ENCODE results near the gene OVAAL.
A peak's percentile ranks its signal among the peaks of the same experiment; 100 is the strongest.

The OVAAL gene

DNA sequence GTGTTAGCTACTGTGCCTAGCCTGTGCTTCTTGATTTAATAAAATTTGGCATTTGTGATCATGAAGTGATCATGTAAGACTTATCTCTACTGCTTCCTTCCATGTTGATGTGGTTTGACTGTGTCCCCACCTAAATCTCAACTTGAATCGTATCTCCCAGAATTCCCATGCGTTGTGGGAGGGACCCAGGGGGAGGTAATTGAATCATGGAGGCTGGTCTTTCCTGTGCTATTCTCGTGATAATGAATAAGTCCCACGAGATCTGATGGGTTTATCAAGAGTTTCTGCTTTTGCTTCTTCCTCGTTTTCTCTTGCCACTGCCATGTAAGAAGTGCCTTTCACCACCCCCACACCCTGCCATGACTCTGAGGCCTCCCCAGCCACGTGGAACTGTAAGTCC lies at the start of gene OVAAL:
TSS of gene OVAAL (plus strand) at position 301 of the 400 bp plus-strand sequence.
- no peak for DNase-seq (ENCODE audit: low read depth, low spot score)

DNA sequence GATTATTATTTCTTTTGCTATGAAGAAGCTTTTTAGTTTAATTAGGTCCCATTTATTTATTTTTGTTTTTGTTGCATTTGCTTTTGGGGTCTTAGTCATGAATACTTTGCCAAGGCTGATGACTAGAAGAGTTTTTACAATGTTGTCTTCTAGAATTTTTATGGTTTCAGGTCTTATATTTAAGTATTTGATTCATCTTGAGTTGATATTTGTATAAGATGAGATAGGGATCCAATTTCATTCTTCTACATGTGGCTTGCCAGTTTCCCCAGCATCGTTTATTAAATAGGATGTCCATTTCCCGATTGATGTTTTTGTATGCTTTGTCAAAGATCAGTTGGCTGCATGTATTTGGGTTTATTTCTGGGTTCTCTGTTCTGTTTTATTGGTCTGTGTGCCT lies 47.9 kb upstream of the OVAAL start:
- no peak for DNase-seq (ENCODE audit: low read depth, low spot score)

DNA sequence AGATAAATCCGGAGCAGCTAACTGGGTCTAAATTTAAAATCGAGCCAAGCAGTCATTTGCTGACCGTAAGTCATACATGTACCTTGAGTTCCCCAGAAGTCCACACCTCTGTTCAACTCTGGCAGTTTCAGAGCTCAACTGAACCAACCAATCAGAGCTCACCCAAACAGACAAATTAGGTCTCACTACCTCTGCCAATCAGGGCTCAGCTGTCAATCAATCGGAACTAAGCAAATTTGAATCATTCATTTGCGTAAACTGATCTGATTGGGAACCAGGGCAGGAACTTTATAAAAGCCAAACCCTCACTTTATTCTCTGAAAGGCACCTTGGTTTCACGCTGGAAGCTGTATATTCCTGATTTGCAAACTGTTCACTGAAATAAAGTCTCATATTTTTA lies 45.2 kb upstream of the OVAAL start:
- no peak for DNase-seq (ENCODE audit: low read depth, low spot score)

DNA sequence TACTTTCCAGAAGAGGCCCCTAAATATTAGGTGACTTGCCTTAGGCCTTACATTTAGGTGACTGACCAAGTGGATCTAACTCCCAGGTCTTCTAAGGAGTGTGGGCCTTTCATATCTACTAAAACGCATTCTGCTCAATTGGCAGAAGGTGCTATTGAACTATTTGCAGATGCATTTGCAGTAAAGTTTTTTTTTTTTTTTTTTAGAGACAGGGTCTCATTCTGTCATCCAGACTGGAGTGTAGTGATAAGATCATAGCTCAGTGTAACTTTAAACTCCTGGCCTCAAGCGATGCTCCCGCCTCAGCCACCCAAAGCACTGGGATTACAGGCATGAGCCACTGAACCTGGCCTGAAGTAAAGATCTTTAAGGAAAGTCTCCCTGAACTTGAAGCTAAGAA lies 43.4 kb upstream of the OVAAL start:
- peak; percentile 31 for DNase-seq (ENCODE audit: low read depth, low spot score)

DNA sequence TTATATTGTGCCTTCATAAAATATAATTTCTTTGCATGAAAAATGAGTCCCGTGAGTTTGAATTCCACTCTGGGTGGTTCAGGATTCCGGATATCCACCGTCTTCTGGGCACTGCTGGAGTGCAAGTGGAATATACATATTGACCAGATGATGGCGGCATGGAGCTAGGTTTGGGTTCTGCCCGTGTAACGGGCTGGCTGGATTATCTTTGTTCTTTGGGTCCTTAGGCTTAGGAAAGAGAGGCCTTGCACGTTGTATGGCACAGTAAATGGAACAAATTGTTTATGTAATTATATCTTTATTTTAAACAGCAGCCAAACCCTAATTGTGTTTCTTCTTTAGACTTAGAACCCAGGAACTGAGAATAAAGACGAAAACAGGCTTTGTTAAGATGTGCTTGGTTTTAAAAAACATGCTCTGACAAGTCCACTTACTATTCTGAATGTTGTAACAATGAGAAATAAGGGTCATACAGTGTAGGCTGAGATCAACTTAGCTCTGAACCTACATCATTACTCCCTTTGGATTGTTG lies 42.8 kb upstream of the OVAAL start:
- peak; percentile 83 for DNase-seq (ENCODE audit: low read depth, low spot score)

DNA sequence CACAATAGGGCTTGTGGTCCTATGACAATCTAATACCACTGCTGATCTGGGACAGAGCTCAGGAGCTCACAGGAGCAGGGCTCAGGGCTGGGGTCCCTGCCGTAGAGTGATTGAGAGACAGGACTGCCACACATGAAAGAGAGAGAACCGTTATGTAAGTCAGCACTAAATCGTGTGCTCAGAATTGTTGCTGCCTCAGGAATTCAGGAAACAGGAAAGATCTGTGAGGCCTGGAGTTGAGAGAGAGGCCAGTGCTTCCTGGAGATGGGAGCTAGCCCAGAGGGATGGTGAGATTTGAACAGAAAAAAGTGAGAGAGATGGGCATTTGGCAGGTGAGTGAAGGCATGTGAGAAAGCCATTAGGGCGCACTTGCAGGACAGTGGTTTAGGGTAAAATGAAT lies 38.9 kb upstream of the OVAAL start:
- no peak for DNase-seq (ENCODE audit: low read depth, low spot score)

DNA sequence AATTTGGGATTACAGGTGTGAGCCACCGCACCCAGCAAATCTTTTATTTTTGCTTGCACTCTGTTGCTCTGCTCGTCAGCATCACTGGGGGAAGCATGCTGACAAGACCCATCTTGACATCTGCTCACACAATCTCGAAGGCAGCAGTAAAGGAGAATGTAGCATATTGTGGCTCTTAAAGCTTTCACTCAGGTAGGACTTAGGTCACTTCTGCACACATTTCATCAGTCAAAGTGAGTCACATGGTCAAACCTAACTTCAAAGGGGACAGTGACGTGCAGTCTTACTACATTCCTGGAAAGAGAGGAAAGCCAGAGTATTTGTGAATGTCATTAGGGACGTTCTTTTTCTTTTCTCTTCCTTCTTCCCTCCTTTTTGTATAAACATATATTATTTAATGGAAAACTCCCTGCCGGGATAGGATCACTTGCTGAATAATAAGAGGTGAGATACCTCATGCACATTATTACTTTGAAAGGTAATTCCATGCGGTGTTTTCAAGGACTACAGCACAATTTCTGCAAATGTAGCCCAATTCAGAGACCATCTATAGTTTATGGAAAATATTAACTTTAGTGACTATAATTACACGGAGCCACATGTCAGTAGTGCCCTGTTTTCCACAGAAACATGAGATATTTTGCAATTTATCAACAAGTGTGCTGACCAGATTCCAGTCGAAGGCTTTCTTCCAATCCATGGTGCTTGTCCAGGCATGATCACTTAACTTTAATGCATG lies 37.1 kb upstream of the OVAAL start:
- DNase-seq (ENCODE audit: low read depth, low spot score), result peak; percentile 29

DNA sequence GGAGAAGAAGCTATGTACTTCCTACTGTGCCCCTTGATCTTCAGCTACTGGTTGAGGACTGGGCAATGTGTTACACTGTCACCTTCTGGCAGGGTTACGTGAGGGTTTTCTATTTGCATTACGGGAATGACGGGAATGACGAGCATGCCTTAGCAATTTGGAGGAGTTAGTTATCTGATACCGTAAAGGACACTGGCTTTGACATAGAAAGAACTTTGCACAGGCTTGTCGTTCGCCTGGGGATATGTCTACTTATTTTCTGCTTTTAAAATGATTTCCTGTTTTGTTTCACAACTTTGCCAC lies 36.6 kb upstream of the OVAAL start:
- DNase-seq (ENCODE audit: low read depth, low spot score), result peak; percentile 58

DNA sequence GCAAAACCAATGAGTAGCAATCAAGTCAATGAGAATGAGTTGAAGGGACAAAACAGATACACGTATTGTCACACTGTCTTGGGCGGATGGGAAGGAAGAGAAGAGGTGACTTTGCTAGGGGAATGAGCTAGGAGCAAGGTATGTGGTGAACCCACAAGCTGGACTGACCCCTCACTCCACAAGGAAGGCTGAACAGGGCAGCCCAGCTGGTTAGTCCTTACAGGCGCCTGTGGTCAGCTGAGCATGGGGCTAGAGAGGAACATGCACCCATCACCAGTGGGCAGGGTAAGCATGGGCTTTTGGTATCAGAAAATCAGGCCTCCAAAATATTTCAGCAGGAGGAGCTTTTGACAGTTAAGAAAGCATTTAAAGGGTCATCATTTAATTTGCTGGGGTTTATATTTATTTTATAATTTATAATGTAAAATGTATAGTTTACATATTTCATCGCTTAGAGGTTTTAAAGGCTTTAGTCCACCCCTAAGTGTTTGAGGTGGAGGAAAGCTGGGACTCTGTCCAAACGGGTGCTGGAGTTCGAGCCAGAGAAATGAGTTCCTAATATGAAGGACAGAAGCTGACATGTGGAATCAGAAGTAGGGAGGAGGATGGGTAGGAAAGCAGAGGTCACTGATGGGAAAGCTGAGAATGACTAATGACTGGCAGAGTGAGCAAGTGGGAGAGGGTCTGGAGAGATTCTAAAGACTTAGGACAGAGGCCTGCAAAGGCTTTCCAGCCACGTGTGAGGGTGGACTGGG lies 34.4 kb upstream of the OVAAL start:
- DNase-seq (ENCODE audit: low read depth, low spot score), result no peak

DNA sequence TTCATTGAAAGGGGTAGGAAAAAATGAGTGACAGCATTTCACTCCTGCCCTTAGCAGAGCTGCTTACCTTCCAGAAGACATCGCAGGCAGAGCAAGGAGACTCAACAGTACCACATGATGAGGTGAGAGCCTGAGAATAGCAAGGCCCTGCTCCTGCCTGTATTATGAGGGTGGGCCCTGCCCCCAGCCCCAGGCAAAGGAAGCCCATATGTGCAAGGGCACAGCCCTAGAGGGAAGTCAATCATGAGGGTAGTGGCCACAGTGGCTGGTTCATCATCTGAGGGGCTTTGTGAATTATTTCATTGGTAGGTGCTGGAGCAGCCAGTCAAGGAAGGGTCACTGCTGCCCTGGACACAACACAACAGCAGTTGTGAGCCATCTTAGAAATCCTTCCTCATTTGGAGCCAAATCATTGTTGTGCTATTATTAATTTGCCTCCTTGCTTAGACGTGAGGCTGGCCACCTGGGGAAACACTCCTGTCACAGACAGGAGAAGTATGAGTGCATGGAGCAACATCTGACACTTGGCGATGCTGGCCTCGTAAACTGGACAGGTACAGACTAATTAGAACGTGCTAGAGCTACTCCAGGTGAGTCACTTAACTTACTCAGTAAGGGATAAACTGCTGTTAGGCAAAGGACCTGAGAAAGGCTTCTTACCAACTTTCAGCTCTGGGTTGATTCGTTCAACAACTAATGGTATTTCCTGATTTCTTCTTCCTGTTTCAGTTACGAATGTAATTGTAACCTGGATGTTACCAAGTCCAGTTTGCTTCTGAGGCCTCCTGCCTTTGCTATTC lies 33.6 kb upstream of the OVAAL start:
- no peak for DNase-seq (ENCODE audit: low read depth, low spot score)

DNA sequence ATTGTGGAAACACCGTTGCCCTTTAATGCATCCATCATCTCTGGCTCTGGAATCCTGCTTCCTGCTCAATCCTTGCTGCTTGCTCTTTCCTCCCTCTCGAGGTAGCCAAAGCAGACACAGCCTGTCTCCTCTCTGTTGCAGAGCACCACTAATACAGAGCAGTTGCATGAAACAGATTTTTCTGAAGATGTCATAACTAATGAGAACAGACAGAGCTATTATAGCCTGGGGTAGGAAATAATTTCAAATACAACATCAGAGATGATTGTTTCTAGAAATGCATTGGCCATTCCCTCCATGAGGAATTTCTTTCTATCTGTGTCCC lies 33.1 kb upstream of the OVAAL start:
- DNase-seq (ENCODE audit: low read depth, low spot score), result no peak

DNA sequence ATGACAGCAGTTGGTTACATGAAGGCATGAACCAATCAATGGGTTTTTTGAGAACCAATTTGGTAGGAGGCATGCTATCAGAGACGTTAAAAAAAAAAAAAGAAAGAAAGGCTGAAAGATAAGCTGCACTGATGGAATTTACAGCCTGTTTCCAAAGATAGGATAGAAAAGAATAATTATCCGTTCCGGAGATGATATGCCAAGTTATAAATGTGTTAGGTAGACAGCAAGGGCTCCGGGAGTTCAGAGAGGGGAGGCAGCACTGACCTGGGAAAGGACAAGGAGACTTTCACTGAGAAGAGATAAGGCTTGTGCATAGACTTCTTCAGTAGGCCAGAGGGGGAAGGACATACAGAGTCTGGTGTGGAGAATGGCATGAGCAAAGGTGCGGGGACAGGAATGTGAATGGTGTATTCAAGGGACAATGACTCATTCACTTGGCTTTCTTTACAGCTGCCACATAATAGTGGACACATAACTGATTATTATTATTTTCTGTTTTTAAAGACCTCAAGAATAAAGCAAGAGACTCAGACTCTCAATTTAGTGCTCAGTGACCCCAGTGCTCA lies 31.6 kb upstream of the OVAAL start:
- no peak for DNase-seq (ENCODE audit: low read depth, low spot score)

DNA sequence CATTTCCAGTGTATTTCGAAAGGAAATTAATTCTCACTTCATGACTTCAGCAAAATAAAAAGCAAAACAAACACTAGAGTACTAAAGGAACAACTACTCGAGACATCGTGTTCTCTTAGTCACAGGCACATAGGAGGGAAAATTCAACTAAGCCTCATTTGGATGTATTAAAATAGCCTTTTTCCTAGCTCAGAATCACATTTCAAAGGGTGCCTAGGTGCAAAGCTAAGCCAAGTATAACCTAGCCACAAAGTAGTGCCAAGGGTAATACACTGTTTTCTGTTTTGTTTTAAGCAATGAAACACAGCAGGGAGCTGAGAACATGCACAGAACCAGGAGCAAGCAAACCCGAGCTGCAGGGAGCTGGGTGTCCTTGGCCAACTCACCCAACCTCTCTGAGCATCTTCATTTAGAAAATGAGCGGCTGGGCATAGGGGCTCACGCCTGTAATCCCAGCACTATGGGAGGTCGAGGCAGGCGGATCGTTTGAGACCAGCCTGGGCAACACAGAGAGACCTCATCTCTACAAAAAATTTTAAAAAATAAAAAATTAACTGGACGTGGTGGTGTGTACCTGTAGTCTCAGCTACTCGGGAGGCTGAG lies 29.8 kb upstream of the OVAAL start:
- DNase-seq (ENCODE audit: low read depth, low spot score), result no peak

DNA sequence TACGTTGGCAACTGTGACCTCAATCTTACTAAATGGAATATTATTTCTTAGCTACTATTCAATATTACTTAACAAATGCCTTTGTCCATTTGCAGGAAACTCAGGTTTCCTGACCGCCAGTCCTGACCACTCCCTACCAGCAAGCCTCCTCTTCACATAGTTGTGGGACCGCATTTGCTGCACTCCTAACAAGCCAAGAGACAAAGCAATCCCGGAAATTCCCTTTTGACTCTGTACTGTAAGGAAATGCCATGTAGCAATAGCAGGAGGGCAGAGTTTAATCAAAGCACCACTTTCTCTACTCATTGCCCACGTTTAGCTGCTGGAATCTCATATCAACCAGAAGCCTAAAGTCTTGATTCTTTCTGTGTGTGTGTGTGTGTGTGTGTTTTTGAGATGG lies 28.3 kb upstream of the OVAAL start:
- no peak for DNase-seq (ENCODE audit: low read depth, low spot score)

DNA sequence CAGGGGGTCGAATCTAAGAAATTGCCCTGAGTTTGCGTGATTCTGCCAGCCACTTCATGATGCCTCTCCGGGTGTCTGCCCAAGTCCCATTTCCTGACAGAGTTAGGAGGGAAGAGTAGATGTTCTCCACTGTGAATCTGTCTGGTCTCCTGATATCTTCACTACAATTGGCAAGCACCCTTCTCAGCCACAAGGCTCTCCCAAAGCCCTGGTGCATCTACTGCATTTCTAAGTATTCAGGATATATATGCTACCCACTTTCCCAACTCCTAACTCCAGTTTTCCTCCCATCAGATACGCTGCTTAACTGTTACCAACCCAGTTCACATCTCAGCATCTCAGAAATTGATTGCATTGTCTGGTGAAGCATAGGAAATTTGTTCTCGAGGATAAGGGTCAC lies 25.9 kb upstream of the OVAAL start:
- no peak for DNase-seq (ENCODE audit: low read depth, low spot score)

DNA sequence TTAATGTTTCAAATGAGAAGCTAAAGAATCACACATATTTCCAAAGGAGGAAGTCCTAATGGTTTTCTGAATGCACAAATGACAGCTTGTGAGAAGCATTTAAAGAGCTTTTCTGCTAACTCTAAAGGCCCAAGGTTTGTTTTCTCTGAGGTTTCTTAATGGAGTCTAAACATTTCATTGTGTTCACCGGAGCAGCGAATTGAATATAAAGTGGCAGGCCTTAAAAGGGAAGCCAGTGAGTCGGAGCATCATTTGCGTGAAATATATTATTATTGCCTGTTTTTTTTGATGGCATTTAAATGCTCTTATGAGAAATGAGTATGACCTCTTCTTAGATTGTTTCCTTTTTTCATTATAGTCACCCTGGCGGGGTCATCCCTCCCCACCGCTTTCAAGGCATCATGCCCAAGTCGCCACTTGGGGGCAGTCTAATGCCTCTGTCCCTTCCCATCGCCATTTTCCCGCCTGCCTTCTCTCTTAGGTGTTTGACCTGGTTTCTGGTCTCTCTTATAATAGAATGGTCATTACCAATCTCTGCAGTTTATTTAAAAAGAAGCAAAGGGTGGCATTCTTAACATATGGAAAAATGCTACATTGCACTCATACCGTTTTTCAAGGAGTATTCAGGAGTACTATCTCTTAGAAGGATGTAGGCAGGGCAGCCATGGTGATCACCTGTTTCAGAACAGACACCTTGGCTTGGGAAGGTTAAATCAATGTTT lies 25.3 kb upstream of the OVAAL start:
- DNase-seq (ENCODE audit: low read depth, low spot score), result peak; percentile 75

DNA sequence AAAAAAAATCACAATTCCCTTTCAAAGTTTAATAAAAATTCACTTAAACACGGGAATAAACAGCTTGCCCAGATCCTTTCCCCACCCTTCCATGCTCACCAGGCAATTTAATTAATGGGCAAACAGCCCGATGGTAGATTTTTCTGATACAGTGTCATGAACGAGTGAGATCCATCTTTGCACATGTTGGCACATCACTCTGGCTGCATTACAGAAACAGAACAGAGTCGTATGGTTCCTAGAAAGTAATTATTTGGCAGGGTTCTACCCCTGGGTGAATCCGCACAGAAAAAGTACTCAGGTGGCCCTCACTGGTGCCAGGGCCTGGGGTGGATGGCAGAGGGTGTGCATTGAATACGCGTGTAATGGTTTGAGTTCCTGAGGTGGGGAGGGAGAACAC lies 24.6 kb upstream of the OVAAL start:
- no peak for DNase-seq (ENCODE audit: low read depth, low spot score)

DNA sequence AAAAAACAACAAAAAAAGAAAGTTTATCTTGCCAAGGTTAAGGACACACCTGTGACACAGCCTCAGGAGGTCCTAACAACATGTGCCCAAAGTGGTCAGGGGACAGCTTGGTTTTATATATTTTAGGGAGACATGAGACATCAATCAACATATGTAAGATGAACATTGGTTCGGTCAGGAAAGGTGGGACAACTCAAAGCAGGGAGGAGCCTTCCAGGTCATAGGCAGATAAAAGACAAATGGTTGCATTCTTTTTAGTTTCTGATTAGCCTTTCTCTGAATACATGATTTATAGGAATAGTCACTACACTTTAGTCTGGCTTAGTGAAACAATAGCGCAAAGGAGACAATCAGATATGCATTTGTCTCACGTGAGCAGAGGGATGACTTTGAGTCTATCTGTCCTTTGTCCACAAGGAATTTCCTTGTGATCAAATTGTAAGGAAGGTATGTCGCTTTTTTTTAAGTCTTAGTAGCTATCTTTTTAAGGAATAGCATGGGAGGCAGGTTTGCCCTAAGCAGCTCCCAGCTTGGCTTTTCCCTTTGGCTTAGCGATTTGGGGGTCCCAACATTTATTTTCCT lies 23.3 kb upstream of the OVAAL start:
- DNase-seq (ENCODE audit: low read depth, low spot score), result no peak

DNA sequence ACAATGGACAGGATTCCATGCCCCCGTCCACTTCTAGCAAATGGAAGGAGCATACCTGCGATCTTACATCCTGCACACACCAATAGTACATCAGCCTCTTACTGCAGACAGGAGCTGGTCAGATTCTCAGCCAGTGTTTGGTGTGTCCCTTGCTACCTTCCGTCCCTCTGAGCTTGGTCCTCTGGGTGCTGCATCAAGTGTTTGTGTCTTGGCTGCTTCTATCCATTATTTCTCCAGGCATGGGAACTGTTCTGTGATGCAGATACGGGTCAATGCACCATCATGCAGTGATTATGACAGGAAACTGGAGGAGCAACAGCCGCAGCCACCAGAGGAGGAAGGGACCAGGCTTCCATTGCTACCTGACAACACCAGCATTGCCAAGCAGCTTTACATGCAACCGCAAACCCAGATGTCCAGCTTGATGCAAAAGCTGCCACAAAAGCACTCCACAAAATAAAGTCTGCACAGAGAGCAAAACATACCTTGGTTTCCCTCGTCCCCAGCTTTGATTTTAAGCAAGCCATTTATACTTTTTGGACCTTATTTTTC lies 21.9 kb upstream of the OVAAL start:
- no peak for DNase-seq (ENCODE audit: low read depth, low spot score)

DNA sequence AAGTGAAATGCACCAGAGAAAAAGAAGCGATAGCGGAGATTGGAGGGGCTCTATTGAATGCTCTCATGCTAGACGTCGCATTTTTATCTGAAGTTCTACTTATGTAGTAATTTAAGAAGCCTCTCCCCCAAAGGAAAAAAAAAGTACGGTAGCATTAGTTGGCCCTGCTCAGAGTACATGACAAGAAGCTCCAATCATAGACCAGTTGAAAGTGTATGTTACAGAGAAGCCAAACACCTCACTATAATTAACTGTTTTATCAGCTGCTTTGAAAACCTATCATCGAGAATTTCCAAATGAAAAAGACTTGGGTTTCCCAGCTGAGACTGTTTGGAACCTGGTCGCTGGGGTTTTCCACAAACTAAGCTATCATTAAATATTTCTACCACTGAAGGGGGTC lies 19.6 kb upstream of the OVAAL start:
- no peak for DNase-seq (ENCODE audit: low read depth, low spot score)
